ENCODE data around the gene NFIB.

Gene NFIB

GRCh38 chr9:14148501-14149103, 165.3 kb downstream of the NFIB start:
- TF ChIP-seq POU2F2 (IDR thresholded peaks at IDR 0.05; ENCODE audit: low read depth, low read length) (no peak), SPI1 (IDR thresholded peaks at IDR 0.05; ENCODE audit: low read depth, low read length) (no peak), PAX5 (IDR thresholded peaks at IDR 0.05; ENCODE audit: insufficient read depth, low read length, severe bottlenecking) (no peak)
- FAIRE-seq (no peak), DNase-seq (ENCODE audit: insufficient read length, low spot score) (no peak)

GRCh38 chr9:14147738-14148137, 166.2 kb downstream of the NFIB start:
- DNase-seq (ENCODE audit: insufficient read length, low spot score) (no peak), FAIRE-seq (no peak)
- no peak for TF ChIP-seq TAF1 (IDR thresholded peaks at IDR 0.05; ENCODE audit: low read depth, low read length)
- no peak for TF ChIP-seq PAX5 (IDR thresholded peaks at IDR 0.05; ENCODE audit: insufficient read depth, low read length, severe bottlenecking)

- FAIRE-seq = no peak
- TF ChIP-seq POLR2A (IDR thresholded peaks at IDR 0.05; ENCODE audit: low read depth, low read length) (no peak), TAF1 (IDR thresholded peaks at IDR 0.05; ENCODE audit: low read depth, low read length) (no peak), POLR2AphosphoS5 (IDR thresholded peaks at IDR 0.05; ENCODE audit: low read depth, low read length) (no peak), POU2F2 (IDR thresholded peaks at IDR 0.05; ENCODE audit: low read depth, low read length) (no peak), PAX5 (IDR thresholded peaks at IDR 0.05; ENCODE audit: insufficient read depth, low read length, severe bottlenecking) (no peak), SPI1 (IDR thresholded peaks at IDR 0.05; ENCODE audit: low read depth, low read length) (no peak)
- DNase-seq (ENCODE audit: insufficient read length, low spot score) = no peak
Observed at GRCh38 chr9:14146201-14146874, 167.6 kb downstream of the NFIB start.

GRCh38 chr9:14144215-14144614, 169.7 kb downstream of the NFIB start:
- TF ChIP-seq POLR2AphosphoS5 (IDR thresholded peaks at IDR 0.05; ENCODE audit: low read depth, low read length) (no peak), POLR2A (IDR thresholded peaks at IDR 0.05; ENCODE audit: low read depth, low read length) (no peak), POU2F2 (IDR thresholded peaks at IDR 0.05; ENCODE audit: low read depth, low read length) (no peak), TAF1 (IDR thresholded peaks at IDR 0.05; ENCODE audit: low read depth, low read length) (no peak), PAX5 (IDR thresholded peaks at IDR 0.05; ENCODE audit: insufficient read depth, low read length, severe bottlenecking) (no peak), SPI1 (IDR thresholded peaks at IDR 0.05; ENCODE audit: low read depth, low read length) (no peak)
- DNase-seq (ENCODE audit: insufficient read length, low spot score) = no peak
- no peak for FAIRE-seq

DNA sequence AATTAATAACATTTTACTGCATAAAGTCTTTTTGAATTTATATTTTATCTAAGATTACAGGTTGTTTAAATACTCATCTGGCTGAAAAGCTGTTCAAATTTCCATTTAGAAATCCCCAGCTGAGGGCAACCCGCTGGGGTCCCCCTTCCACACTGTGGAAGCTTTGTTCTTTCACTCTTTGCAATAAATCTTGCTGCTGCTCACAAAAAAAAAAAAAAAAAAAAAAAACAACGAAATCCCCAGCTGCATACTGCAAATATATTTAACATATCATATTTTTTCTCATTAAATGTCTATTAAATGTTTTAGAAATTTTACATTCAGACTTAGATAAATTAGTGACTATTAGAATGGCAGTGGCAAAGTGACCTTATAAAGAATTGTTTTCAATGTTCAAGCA, 172.2 kb downstream of the NFIB start:
- FAIRE-seq (no peak), DNase-seq (ENCODE audit: insufficient read length, low spot score) (no peak)
- no peak for TF ChIP-seq PAX5 (IDR thresholded peaks at IDR 0.05; ENCODE audit: insufficient read depth, low read length, severe bottlenecking)
- no peak for TF ChIP-seq SPI1 (IDR thresholded peaks at IDR 0.05; ENCODE audit: low read depth, low read length)
- TF ChIP-seq POU2F2 (IDR thresholded peaks at IDR 0.05; ENCODE audit: low read depth, low read length) = no peak
- TF ChIP-seq POLR2AphosphoS5 (IDR thresholded peaks at IDR 0.05; ENCODE audit: low read depth, low read length) = no peak
- no peak for TF ChIP-seq POLR2A (IDR thresholded peaks at IDR 0.05; ENCODE audit: low read depth, low read length)
- TF ChIP-seq TAF1 (IDR thresholded peaks at IDR 0.05; ENCODE audit: low read depth, low read length) = no peak

GRCh38 chr9:14140096-14140697, 173.7 kb downstream of the NFIB start:
- TF ChIP-seq SPI1 (IDR thresholded peaks at IDR 0.05; ENCODE audit: low read depth, low read length) (no peak), POU2F2 (IDR thresholded peaks at IDR 0.05; ENCODE audit: low read depth, low read length) (no peak), POLR2A (IDR thresholded peaks at IDR 0.05; ENCODE audit: low read depth, low read length) (no peak), PAX5 (IDR thresholded peaks at IDR 0.05; ENCODE audit: insufficient read depth, low read length, severe bottlenecking) (no peak), POLR2AphosphoS5 (IDR thresholded peaks at IDR 0.05; ENCODE audit: low read depth, low read length) (no peak), TAF1 (IDR thresholded peaks at IDR 0.05; ENCODE audit: low read depth, low read length) (no peak)
- DNase-seq (ENCODE audit: insufficient read length, low spot score) (no peak), FAIRE-seq (no peak)

- FAIRE-seq (no peak), DNase-seq (ENCODE audit: insufficient read length, low spot score) (no peak)
- TF ChIP-seq POU2F2 (IDR thresholded peaks at IDR 0.05; ENCODE audit: low read depth, low read length) (no peak), SPI1 (IDR thresholded peaks at IDR 0.05; ENCODE audit: low read depth, low read length) (peak; percentile 45; the same call in 1 of the 2 replicates)
Observed at GRCh38 chr9:14139287-14139686, 174.7 kb downstream of the NFIB start.

GRCh38 chr9:14136646-14137370, 177.1 kb downstream of the NFIB start:
- FAIRE-seq (no peak), DNase-seq (ENCODE audit: insufficient read length, low spot score) (no peak)
- TF ChIP-seq POU2F2 (IDR thresholded peaks at IDR 0.05; ENCODE audit: low read depth, low read length) = no peak
- TF ChIP-seq POLR2AphosphoS5 (IDR thresholded peaks at IDR 0.05; ENCODE audit: low read depth, low read length) = no peak
- TF ChIP-seq POLR2A (IDR thresholded peaks at IDR 0.05; ENCODE audit: low read depth, low read length) = no peak
- no peak for TF ChIP-seq PAX5 (IDR thresholded peaks at IDR 0.05; ENCODE audit: insufficient read depth, low read length, severe bottlenecking)
- no peak for TF ChIP-seq TAF1 (IDR thresholded peaks at IDR 0.05; ENCODE audit: low read depth, low read length)
- TF ChIP-seq SPI1 (IDR thresholded peaks at IDR 0.05; ENCODE audit: low read depth, low read length) = no peak

- FAIRE-seq (no peak), DNase-seq (ENCODE audit: insufficient read length, low spot score) (no peak)
- TF ChIP-seq PAX5 (IDR thresholded peaks at IDR 0.05; ENCODE audit: insufficient read depth, low read length, severe bottlenecking) (no peak), SPI1 (IDR thresholded peaks at IDR 0.05; ENCODE audit: low read depth, low read length) (no peak), POLR2AphosphoS5 (IDR thresholded peaks at IDR 0.05; ENCODE audit: low read depth, low read length) (no peak), POU2F2 (IDR thresholded peaks at IDR 0.05; ENCODE audit: low read depth, low read length) (no peak), TAF1 (IDR thresholded peaks at IDR 0.05; ENCODE audit: low read depth, low read length) (no peak), POLR2A (IDR thresholded peaks at IDR 0.05; ENCODE audit: low read depth, low read length) (no peak)
Observed at GRCh38 chr9:14136047-14136635, 177.8 kb downstream of the NFIB start.
